DND-41 (cell line): ENCODE results near the gene CEACAM16.

ENCODE experiments used
- ATAC-seq: fragments of 200-7000 bp; cut with Tn5 transposase; 3 replicates; pipeline ENCODE4 v1.9.1; 2021; ENCODE audit warnings: low read depth; ENCODE audit not compliant: insufficient read depth
- DNase-seq: peaks from one replicate; pipeline ENCODE4 v3.0.0-alpha.2; 2020
- H2AFZ ChIP-seq: 2 replicates; pipeline ENCODE4 v1.6.0; 2012; ENCODE audit warnings: low read depth, low read length
- H3K27ac ChIP-seq: 2 replicates; pipeline ENCODE4 v1.5.1; 2012; ENCODE audit warnings: low read length, inconsistent platforms
- H3K27me3 ChIP-seq: fragments of 200-600 bp; sonication (generic); 2 replicates; pipeline ENCODE4 v1.6.0; 2012; ENCODE audit warnings: low read length, mild to moderate bottlenecking, inconsistent platforms; ENCODE audit not compliant: insufficient read depth, poor library complexity
- H3K36me3 ChIP-seq: 2 replicates; pipeline ENCODE4 v1.5.1; 2012; ENCODE audit warnings: low read length, inconsistent platforms; ENCODE audit not compliant: insufficient read depth
- H3K4me1 ChIP-seq: 2 replicates; pipeline ENCODE4 v1.5.1; 2012; ENCODE audit warnings: mild to moderate bottlenecking, low read length; ENCODE audit not compliant: insufficient read depth
- H3K4me2 ChIP-seq: 2 replicates; pipeline ENCODE4 v1.6.0; 2012; ENCODE audit warnings: mild to moderate bottlenecking, moderate library complexity, low read length, inconsistent platforms; ENCODE audit not compliant: insufficient read depth
- H3K4me3 ChIP-seq, 2 experiments: fragments of 200-600 bp in 1 of 2; shearing (Covaris generic) in 1 of 2; 2 replicates each; pipeline ENCODE4 v1.5.1; 2012 to 2016; ENCODE audit warnings: inconsistent platforms in 2 of 2, low read length in 2 of 2, mild to moderate bottlenecking in 2 of 2, low read depth in 1 of 2, moderate library complexity in 1 of 2
- H3K79me2 ChIP-seq: 2 replicates; pipeline ENCODE4 v1.6.0; 2012; ENCODE audit warnings: low read length, inconsistent platforms; ENCODE audit not compliant: insufficient read depth
- H3K9ac ChIP-seq: 2 replicates; pipeline ENCODE4 v1.6.0; 2012; ENCODE audit warnings: low read depth, mild to moderate bottlenecking, inconsistent platforms, low read length, moderate library complexity
- H3K9me3 ChIP-seq: 2 replicates; pipeline ENCODE4 v1.5.1; 2012; ENCODE audit warnings: low read length, moderate library complexity, mild to moderate bottlenecking, inconsistent platforms; ENCODE audit not compliant: insufficient read depth, severe bottlenecking
- H4K20me1 ChIP-seq: 2 replicates; pipeline ENCODE4 v1.6.0; 2012; ENCODE audit warnings: low read length; ENCODE audit not compliant: insufficient read depth
- CTCF ChIP-seq: IDR thresholded peaks from 2 replicates; pipeline ENCODE4 v1.5.1; 2012; ENCODE audit warnings: borderline replicate concordance, low read length, moderate library complexity, mild to moderate bottlenecking; ENCODE audit not compliant: poor library complexity, severe bottlenecking; ENCODE audit errors: extremely low read depth
- EZH2 ChIP-seq: IDR thresholded peaks from 3 replicates; pipeline ENCODE4 v1.6.1; 2012; ENCODE audit warnings: borderline replicate concordance, low read depth, mild to moderate bottlenecking, moderate library complexity, low read length, inconsistent platforms; ENCODE audit not compliant: severe bottlenecking

The CEACAM16 gene

GRCh38 chr19:44752816-44753625 is 54.1 kb downstream of the CEACAM16 start:
- peaks cover 14% of the 10 kb centered on the region for H3K27me3 ChIP-seq
- ATAC-seq (peak; percentile 93), DNase-seq (peak; percentile 92)
- TF ChIP-seq CTCF (no peak), EZH2 (no peak)
- H3K27ac ChIP-seq = no peak overlapping the region
- peaks cover 20% of the 10 kb centered on the region for H4K20me1 ChIP-seq
- no peaks in the 10 kb centered on the region for H3K79me2 ChIP-seq
- H3K9ac ChIP-seq = no peak overlapping the region
- H3K4me2 ChIP-seq = peak overlapping the region; percentile 48
- H3K9me3 ChIP-seq = no peaks in the 10 kb centered on the region
- H2AFZ ChIP-seq = no peak overlapping the region
- H3K4me3 ChIP-seq = no peak overlapping the region; a peak in 1 of 4 replicates
- H3K4me1 ChIP-seq = peaks cover 24% of the 10 kb centered on the region
- no peaks in the 10 kb centered on the region for H3K36me3 ChIP-seq

- Histone ChIP-seq H2AFZ (no peak overlapping the region), H3K27ac (no peak overlapping the region), H4K20me1 (peaks cover 20% of the 10 kb centered on the region), H3K36me3 (no peaks in the 10 kb centered on the region), H3K79me2 (no peaks in the 10 kb centered on the region), H3K4me3 (no peak overlapping the region), H3K9ac (no peak overlapping the region), H3K9me3 (no peaks in the 10 kb centered on the region), H3K4me2 (peak overlapping the region; percentile 48), H3K4me1 (peaks cover 22% of the 10 kb centered on the region), H3K27me3 (peaks cover 12% of the 10 kb centered on the region)
- ATAC-seq (no peak), DNase-seq (no peak)
- TF ChIP-seq EZH2 (no peak), CTCF (no peak)
These were observed 54.6 kb downstream of the CEACAM16 start for GRCh38 chr19:44753626-44753931.

DNA sequence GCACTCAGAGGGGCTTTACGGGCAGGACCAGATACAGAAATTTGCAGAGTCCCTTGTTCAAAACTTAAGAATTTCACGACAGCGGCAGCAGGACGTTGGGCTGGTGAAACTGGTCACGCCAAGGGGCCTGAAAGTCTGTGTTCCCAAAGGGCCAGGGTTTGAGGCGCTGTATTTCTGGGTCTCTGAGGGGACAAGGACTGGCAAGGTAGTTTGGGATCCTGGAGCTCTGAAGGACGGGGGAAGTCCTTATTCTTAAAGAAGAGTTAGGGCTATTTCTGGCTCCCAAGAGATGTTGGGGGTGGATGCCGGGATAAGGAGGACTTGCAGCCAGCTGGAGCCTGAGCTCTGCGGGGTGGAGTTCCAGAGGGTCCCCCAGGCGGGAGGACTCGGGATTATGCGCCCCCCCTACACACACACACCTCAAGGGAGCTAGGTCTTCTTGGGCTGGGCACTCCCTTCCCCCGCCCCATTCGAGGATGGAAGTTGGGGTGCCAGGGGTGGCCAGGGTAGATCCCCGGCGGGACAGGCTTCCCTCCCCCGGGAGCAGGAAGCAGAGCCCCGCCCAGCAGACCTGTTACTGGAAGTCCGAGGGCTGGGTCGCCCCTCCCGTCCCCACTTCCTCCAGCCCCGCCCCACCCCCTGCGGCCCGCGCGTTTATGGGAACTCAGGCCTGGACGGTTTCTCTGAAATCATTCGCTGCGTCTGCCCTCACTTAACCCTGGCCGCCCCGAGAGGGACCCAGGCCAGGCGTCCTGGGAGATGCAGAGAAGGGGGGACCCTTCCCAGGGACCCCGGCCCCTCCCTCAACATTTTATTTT is 55.2 kb downstream of the CEACAM16 start:
- Histone ChIP-seq H4K20me1 (peaks cover 20% of the 10 kb centered on the region), H3K9ac (no peak overlapping the region), H3K9me3 (no peaks in the 10 kb centered on the region), H3K4me1 (peaks cover 22% of the 10 kb centered on the region), H3K4me2 (peak overlapping the region; percentile 48), H3K27me3 (peaks cover 12% of the 10 kb centered on the region), H3K4me3 (peak overlapping the region in 1 of 2 experiments; percentile 16; a peak in 1 of 4 replicates), H3K79me2 (no peaks in the 10 kb centered on the region), H2AFZ (no peak overlapping the region), H3K36me3 (no peaks in the 10 kb centered on the region), H3K27ac (no peak overlapping the region)
- peak; percentile 16 for DNase-seq
- ATAC-seq = peak; percentile 4; the same call in 1 of the 3 replicates
- TF ChIP-seq CTCF (no peak), EZH2 (no peak)
